Ishikawa (cell line): ENCODE data around the gene CBLL1.
A peak's percentile ranks its signal among the peaks of the same experiment; 100 is the strongest.

Source experiments
- CEBPB ChIP-seq: IDR thresholded peaks from 2 replicates; pipeline ENCODE4 v1.6.1; 2012
- CREB1 ChIP-seq: IDR thresholded peaks from 2 replicates; pipeline ENCODE4 v1.6.1; 2012; ENCODE audit warnings: low read depth
- FOXM1 ChIP-seq: IDR thresholded peaks from 2 replicates; pipeline ENCODE4 v1.6.1; 2012; ENCODE audit warnings: low read depth, borderline replicate concordance
- NFIC ChIP-seq: IDR thresholded peaks from 2 replicates; pipeline ENCODE4 v1.6.1; 2012
- RAD21 ChIP-seq: IDR thresholded peaks from 2 replicates; pipeline ENCODE4 v1.6.1; 2012; ENCODE audit warnings: low read depth
- TAF1 ChIP-seq: IDR thresholded peaks from 2 replicates; pipeline ENCODE4 v1.6.1; 2012; ENCODE audit warnings: low read depth, mild to moderate bottlenecking
- TCF12 ChIP-seq: IDR thresholded peaks from 2 replicates; pipeline ENCODE4 v1.6.1; 2012; ENCODE audit warnings: low read depth
- TEAD4 ChIP-seq: IDR thresholded peaks from 2 replicates; pipeline ENCODE4 v1.6.1; 2012
- YY1 ChIP-seq: IDR thresholded peaks from 2 replicates; pipeline ENCODE4 v1.6.1; 2012; ENCODE audit warnings: low read depth
- ZBTB7A ChIP-seq: IDR thresholded peaks from 2 replicates; pipeline ENCODE4 v1.6.1; 2012; ENCODE audit warnings: low read depth
- TF ChIP-seq, protein P1 (sequence below): IDR thresholded peaks from 2 replicates; pipeline ENCODE4 v1.6.1; 2012
- TF ChIP-seq, protein P2 (sequence below): IDR thresholded peaks from 2 replicates; pipeline ENCODE4 v1.6.1; 2012; ENCODE audit warnings: low read depth, mild to moderate bottlenecking

Gene CBLL1

DNA sequence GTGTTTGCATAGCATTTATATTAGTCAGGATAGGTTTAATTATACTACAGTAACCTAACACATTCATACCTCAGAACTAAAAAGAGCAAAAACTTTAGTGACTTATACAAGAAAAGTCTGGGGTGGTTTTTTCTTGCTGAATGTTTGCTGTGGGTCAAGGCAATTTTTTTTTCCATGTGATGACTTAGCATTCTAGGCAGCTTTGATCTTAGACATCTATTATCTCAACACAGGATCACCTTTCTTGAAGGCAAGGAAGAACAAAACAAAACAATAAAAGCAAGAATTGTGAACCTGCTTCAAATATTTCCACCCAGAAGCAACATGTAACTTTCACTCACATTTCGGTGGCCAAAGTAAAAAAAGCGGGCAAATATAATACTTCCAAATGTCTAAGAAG is 20.7 kb upstream of the CBLL1 start:
- no peak for TF ChIP-seq ZBTB7A
- TF ChIP-seq CEBPB, result no peak
- no peak for TF ChIP-seq TCF12

DNA sequence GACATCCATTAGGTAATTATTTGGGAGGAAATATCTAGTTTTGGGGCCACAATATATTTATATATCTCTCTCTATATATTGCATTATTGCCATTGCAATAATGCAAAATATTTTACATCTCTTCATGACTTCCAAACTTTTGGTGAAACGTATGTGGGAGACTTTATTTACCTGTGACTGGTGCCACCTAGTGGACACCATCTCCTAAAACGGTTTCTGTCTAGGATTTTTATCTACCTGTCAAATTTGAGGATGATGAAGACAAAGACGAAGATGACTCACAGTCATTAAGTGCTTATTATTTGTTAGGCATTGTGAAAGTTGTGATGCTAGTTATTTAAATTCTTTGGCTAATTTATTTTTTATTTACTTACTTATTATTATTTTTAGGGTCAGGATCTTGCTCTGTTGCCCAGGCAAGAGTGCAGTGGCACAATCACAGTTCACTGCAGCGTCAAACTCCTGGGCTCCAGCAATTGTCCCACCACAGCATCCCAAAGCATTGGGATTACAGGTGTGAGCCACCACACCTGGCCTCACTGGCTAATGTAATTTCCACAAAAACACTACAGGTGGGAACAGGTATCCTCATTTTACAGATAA is 18.7 kb upstream of the CBLL1 start:
- no peak for TF ChIP-seq CEBPB
- TF ChIP-seq, protein P1, sequence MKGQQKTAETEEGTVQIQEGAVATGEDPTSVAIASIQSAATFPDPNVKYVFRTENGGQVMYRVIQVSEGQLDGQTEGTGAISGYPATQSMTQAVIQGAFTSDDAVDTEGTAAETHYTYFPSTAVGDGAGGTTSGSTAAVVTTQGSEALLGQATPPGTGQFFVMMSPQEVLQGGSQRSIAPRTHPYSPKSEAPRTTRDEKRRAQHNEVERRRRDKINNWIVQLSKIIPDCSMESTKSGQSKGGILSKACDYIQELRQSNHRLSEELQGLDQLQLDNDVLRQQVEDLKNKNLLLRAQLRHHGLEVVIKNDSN, result no peak
- TF ChIP-seq NFIC, result no peak
- TF ChIP-seq CREB1, result no peak
- peak; percentile 76 for TF ChIP-seq RAD21

DNA sequence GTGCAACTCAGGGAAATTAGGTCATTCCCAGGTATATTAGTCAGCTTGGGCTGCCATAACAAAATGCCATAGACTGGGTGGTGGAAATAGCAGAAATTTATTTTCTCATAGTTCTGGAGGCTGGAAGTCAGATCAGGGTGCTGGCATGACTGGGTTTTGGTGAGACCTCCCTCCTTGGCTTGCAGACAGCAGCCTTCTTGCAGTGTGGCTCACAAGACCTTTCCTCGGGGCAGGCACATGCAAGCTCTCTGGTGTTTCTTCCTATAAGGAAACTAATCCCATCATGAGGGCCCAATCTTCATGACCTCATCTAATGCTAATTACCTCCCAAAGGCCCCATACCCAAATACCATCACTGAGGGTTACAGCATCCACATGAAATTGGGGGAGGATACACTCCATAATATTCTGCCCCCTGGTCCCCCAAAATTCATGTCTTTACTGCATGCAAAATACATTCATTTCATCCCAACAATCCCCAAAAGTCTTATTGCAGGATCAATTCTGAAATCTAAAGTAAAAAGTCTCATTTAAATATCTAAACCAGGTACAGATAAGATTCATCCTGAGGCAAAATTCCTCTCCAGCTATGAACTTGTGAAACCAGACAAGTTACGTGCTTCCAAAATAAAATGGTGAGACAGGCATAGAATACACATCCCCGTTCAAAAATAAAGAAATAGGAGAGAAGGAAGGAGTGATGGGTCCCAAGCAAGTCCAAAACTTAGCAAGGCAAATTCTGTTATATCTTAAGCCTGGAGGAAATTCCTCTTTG is 17.4 kb upstream of the CBLL1 start:
- TF ChIP-seq, protein P1, result no peak
- TF ChIP-seq, protein P2, sequence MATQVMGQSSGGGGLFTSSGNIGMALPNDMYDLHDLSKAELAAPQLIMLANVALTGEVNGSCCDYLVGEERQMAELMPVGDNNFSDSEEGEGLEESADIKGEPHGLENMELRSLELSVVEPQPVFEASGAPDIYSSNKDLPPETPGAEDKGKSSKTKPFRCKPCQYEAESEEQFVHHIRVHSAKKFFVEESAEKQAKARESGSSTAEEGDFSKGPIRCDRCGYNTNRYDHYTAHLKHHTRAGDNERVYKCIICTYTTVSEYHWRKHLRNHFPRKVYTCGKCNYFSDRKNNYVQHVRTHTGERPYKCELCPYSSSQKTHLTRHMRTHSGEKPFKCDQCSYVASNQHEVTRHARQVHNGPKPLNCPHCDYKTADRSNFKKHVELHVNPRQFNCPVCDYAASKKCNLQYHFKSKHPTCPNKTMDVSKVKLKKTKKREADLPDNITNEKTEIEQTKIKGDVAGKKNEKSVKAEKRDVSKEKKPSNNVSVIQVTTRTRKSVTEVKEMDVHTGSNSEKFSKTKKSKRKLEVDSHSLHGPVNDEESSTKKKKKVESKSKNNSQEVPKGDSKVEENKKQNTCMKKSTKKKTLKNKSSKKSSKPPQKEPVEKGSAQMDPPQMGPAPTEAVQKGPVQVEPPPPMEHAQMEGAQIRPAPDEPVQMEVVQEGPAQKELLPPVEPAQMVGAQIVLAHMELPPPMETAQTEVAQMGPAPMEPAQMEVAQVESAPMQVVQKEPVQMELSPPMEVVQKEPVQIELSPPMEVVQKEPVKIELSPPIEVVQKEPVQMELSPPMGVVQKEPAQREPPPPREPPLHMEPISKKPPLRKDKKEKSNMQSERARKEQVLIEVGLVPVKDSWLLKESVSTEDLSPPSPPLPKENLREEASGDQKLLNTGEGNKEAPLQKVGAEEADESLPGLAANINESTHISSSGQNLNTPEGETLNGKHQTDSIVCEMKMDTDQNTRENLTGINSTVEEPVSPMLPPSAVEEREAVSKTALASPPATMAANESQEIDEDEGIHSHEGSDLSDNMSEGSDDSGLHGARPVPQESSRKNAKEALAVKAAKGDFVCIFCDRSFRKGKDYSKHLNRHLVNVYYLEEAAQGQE, result no peak
- no peak for TF ChIP-seq NFIC
- no peak for TF ChIP-seq FOXM1
- no peak for TF ChIP-seq CREB1
- TF ChIP-seq RAD21, result no peak

DNA sequence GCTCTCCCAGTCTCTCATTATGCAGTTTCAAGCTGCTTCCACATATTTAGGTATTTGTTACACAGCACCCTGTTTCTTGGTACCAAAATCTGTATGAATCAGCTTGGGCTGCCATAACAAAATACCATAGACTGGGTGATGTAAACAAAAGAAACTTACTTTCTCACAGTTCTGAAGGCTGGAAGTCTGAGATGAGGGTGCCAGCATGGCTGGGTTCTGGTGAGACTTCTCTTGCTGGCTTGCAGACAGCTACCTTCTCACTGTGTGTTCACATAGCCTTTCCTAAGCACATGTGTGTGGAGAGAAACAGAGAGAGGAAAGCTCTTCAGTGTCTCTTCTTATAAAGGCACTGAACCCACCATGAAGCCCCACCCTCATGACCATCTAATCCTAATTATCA is 15.7 kb upstream of the CBLL1 start:
- TF ChIP-seq TAF1 (no peak), CREB1 (no peak), YY1 (no peak)
- TF ChIP-seq, protein P2, result no peak

DNA sequence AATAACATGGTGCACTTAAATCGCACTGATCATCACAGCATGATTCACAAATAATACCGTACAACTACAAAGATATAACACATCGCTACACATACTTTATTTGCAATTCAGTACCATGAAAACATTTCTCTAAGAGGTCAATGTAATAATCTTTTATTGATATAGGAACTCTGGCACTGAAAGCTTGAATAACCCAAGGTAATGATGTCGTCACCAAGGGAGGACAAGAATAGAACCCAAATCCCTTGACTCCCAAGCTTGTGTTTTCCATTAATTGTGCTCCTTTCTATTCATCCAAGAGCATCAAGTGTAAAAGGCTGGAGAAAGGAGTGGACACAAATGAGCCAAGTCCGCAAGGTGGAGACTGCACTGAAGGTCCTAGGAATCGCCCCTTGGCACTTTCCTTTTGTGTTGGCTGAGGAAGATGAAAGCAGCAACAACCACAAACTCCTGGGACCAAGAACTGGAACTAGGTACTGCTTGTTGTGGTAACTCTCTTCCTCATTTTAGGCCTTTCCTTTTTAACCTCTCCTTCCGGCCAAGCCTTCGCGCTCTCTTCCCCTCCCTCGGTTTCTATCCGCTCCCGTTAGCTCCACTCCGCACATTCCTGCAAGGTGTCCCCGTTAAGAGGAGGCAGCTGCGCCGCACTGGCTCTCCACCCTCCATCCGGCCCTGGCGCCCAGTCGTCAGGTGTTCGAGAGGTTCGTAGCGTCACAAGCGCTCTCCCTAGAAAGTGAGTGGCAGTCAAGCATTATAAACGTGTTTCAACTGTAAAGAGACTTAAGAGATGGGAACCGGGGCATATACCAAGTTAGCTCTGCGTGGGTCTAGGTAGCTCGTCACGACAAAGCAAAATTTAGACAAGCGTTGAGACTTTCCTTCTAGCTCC is 1.0 kb upstream of the CBLL1 start:
- no peak for TF ChIP-seq ZBTB7A
- no peak for TF ChIP-seq RAD21
- no peak for TF ChIP-seq FOXM1
- TF ChIP-seq, protein P2, result no peak
- TF ChIP-seq YY1, result no peak
- no peak for TF ChIP-seq TEAD4
- no peak for TF ChIP-seq NFIC
